WERI-Rb-1 (cell line): ENCODE results near the gene DDHD1.

Experiments used
- DNase-seq: peaks from one replicate; pipeline ENCODE4 v3.0.0-alpha.2; 2020
- H3K27ac ChIP-seq: fragments of 250-450 bp; sonication (Bioruptor Pico); 2 replicates; pipeline ENCODE4 v1.5.1; 2020; ENCODE audit warnings: mild to moderate bottlenecking, moderate library complexity
- H3K27me3 ChIP-seq: fragments of 250-450 bp; sonication (Bioruptor Pico); 2 replicates; pipeline ENCODE4 v1.5.1; 2021; ENCODE audit warnings: mild to moderate bottlenecking, low read depth, moderate library complexity; ENCODE audit not compliant: insufficient read depth, severe bottlenecking
- H3K36me3 ChIP-seq: fragments of 250-450 bp; sonication (Bioruptor Pico); 2 replicates; pipeline ENCODE4 v1.5.1; 2020; ENCODE audit warnings: mild to moderate bottlenecking, moderate library complexity
- H3K4me3 ChIP-seq: 2 replicates; pipeline ENCODE4 v1.5.1; 2011; ENCODE audit warnings: low read depth, mild to moderate bottlenecking, control low read depth, low read length
- H3K9me3 ChIP-seq: fragments of 250-450 bp; sonication (Bioruptor Pico); 2 replicates; pipeline ENCODE4 v1.5.1; 2021; ENCODE audit warnings: mild to moderate bottlenecking, moderate library complexity; ENCODE audit not compliant: severe bottlenecking
- TF ChIP-seq, protein P1 (sequence below): IDR thresholded peaks from 2 replicates; pipeline ENCODE4 v1.5.1; 2011; ENCODE audit warnings: low read depth, mild to moderate bottlenecking, control low read depth, inconsistent platforms, low read length

Gene DDHD1

GRCh38 chr14:53148671-53149070, 4.5 kb downstream of the DDHD1 start:
- Histone ChIP-seq H3K36me3 (no peaks in the 10 kb centered on the region), H3K27ac (no peak overlapping the region), H3K4me3 (no peak overlapping the region), H3K27me3 (no peaks in the 10 kb centered on the region), H3K9me3 (no peaks in the 10 kb centered on the region)
- no peak for DNase-seq
- TF ChIP-seq, protein P1, sequence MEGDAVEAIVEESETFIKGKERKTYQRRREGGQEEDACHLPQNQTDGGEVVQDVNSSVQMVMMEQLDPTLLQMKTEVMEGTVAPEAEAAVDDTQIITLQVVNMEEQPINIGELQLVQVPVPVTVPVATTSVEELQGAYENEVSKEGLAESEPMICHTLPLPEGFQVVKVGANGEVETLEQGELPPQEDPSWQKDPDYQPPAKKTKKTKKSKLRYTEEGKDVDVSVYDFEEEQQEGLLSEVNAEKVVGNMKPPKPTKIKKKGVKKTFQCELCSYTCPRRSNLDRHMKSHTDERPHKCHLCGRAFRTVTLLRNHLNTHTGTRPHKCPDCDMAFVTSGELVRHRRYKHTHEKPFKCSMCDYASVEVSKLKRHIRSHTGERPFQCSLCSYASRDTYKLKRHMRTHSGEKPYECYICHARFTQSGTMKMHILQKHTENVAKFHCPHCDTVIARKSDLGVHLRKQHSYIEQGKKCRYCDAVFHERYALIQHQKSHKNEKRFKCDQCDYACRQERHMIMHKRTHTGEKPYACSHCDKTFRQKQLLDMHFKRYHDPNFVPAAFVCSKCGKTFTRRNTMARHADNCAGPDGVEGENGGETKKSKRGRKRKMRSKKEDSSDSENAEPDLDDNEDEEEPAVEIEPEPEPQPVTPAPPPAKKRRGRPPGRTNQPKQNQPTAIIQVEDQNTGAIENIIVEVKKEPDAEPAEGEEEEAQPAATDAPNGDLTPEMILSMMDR: no peak

- H3K9me3 ChIP-seq: no peaks in the 10 kb centered on the region
- H3K36me3 ChIP-seq: no peaks in the 10 kb centered on the region
- TF ChIP-seq, protein P1: no peak
- no peak for DNase-seq
- H3K4me3 ChIP-seq: no peak overlapping the region
- H3K27ac ChIP-seq: no peak overlapping the region
- no peaks in the 10 kb centered on the region for H3K27me3 ChIP-seq
These were observed 5.2 kb downstream of the DDHD1 start for GRCh38 chr14:53147893-53148292.

DNA sequence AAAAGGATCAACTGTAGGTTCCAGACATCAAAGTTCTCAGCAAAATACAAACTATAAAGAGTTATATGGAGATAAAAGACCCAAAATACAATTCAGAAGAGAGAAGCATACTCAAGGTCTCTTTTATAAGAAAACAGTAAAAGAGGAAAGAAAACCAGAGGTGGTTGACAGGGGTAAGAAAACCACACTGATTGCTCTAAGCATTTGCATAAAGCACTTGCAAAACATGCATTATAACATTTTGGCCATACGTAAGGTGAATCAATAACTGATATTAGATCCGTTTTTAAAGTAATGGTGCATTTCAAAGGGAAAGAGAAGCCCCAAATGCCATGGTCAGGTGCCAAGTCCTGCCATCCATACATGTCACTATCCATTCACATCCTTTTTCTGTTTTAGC, 5.9 kb downstream of the DDHD1 start:
- Histone ChIP-seq H3K36me3 (no peaks in the 10 kb centered on the region), H3K4me3 (no peak overlapping the region), H3K27me3 (no peaks in the 10 kb centered on the region), H3K27ac (no peak overlapping the region), H3K9me3 (no peaks in the 10 kb centered on the region)
- DNase-seq: no peak
- TF ChIP-seq, protein P1: no peak

DNA sequence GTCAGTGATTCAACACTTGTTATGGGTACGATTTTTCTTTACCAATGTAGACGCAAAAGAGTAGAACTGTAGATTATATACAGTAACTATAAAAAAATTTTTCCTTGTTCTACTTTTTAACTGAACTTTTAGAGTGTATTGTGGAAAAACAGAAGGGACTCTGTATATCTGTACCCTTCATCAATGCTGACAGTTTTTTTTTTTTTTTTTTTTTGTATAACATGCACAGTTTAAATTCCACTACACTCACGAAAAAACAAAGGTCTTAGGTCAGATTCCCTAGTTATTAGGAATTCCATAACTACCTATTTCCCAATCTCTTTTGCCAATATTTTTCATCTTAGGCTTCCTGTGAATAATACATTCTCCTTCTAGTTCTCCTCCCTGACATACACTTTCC, 6.4 kb downstream of the DDHD1 start:
- TF ChIP-seq, protein P1: no peak
- Histone ChIP-seq H3K27me3 (no peaks in the 10 kb centered on the region), H3K36me3 (no peaks in the 10 kb centered on the region), H3K9me3 (no peaks in the 10 kb centered on the region), H3K27ac (no peak overlapping the region), H3K4me3 (no peak overlapping the region)
- DNase-seq: no peak

DNA sequence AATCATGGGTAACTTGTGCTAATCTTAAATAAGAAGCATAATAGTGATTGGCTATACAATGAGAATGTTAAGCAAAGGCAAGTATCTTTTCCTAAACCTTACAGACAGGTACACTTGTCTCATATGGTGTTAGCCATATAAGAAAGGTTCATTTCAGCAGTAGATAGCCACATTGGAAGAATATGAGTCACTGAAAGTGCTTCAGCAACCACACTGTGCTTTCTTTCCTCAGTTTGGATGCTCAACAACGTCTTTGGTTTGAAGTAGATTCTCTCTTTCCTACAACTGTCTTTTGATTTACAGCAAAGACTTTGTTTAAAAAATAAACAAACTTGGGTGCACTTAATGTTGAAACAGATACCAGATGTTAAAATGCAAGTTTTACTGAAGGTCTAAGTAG, 8.9 kb downstream of the DDHD1 start:
- no peaks in the 10 kb centered on the region for H3K27me3 ChIP-seq
- H3K4me3 ChIP-seq: no peak overlapping the region
- TF ChIP-seq, protein P1: no peak
- H3K36me3 ChIP-seq: no peaks in the 10 kb centered on the region
- no peak for DNase-seq
- no peak overlapping the region for H3K27ac ChIP-seq
- no peaks in the 10 kb centered on the region for H3K9me3 ChIP-seq

GRCh38 chr14:53140585-53140984, 12.5 kb downstream of the DDHD1 start:
- Histone ChIP-seq H3K27ac (no peak overlapping the region), H3K9me3 (no peaks in the 10 kb centered on the region), H3K36me3 (no peaks in the 10 kb centered on the region), H3K4me3 (no peak overlapping the region), H3K27me3 (no peaks in the 10 kb centered on the region)
- TF ChIP-seq, protein P1: no peak
- no peak for DNase-seq
